ENCODE data around the gene THADA.
A peak's percentile ranks its signal among the peaks of the same experiment; 100 is the strongest.
"Not testable (repeated sequence)": the region's sequence is repeated elsewhere in the genome, so short reads cannot be mapped to it uniquely, and the experiment has no call there.

The THADA gene, protein sequence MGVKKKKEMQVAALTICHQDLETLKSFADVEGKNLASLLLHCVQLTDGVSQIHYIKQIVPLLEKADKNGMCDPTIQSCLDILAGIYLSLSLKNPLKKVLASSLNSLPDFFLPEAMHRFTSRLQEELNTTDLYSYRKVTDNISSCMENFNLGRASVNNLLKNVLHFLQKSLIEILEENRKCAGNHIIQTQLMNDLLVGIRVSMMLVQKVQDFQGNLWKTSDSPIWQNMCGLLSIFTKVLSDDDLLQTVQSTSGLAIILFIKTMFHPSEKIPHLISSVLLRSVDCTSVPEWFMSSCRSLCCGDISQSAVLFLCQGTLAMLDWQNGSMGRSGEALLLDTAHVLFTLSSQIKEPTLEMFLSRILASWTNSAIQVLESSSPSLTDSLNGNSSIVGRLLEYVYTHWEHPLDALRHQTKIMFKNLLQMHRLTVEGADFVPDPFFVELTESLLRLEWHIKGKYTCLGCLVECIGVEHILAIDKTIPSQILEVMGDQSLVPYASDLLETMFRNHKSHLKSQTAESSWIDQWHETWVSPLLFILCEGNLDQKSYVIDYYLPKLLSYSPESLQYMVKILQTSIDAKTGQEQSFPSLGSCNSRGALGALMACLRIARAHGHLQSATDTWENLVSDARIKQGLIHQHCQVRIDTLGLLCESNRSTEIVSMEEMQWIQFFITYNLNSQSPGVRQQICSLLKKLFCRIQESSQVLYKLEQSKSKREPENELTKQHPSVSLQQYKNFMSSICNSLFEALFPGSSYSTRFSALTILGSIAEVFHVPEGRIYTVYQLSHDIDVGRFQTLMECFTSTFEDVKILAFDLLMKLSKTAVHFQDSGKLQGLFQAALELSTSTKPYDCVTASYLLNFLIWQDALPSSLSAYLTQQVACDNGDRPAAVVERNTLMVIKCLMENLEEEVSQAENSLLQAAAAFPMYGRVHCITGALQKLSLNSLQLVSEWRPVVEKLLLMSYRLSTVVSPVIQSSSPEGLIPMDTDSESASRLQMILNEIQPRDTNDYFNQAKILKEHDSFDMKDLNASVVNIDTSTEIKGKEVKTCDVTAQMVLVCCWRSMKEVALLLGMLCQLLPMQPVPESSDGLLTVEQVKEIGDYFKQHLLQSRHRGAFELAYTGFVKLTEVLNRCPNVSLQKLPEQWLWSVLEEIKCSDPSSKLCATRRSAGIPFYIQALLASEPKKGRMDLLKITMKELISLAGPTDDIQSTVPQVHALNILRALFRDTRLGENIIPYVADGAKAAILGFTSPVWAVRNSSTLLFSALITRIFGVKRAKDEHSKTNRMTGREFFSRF (N-terminal part only)

DNA sequence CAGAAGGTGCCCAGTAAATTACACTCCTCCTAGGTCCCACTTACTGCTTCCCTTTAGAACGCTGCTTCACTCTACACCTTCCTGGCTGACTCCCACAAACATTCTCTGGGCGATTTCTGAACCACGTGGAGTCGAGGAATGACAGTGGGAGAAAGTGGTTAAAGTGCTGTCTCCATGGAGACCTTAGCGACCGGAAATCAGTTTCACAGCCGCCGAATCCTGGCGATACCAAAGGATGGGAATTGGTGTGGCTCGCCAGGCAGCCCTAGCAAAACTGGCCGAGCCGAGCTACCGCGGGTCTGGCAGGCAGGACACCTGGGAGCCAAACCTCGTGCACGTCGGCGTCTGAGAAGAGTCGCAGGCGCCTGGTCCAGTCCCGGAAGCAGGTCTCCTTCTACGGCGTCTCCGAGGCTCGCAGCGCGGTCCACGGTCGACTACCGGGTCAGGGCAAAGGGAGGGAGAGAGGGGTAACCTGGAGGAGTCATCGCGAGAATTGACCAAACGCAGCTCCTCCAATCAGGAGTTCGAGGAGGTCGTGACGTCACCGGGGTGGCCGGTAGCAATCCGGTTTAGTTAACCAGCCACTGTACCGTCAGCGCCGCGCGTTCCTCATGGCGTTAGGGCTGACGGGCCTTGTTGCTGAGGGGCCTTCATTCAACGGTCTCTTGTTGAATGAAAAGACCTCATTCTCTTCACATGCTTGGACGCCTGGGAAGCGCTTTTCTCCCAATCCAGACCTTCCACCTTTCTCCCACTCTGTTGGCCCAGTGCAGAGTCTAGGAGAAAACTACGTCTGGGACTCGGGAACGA lies at the start of gene THADA:
Gene THADA (minus strand): TSS at position 436 of the 810 bp plus-strand sequence. CDS start 3,646 bp downstream, outside the sequence.
- DNase-seq = peak; percentile 99

DNA sequence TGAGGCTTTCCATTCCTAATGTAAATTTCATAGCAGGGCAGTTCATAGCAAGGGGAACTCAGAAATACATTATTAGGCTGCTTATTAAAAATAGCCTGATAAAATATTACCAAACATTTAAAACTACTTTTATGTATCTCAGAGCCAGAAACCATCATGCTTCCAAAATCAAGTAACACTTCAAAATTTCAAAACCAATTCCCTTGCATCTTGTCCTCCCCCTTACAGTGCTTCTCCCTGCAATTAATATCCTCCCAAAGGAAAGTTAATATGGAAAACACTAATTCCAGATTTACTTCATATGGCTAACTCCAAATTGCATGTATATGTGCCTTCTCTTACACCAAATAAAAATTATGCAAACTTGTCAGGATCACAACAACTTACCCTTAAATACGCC lies 47.8 kb upstream of the THADA start:
- no peak for DNase-seq

DNA sequence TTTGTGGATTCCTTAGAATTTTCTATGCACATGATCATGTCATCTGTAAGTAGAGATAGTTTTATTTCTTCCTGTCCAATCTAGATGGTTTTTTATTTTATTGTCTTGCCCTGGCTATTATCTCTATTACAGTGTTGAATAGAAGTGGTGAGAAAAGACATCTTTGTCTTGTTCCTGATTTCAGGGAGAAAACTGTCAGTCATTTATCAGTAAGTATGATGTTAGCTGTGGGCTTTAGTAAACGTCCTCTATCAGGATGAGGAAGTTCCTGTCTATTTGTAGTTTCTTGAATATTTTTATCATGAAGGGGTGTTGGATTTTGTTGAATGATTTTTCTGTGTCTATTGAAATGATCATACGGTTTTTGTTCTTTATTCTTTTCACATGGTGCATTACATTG lies 46.5 kb upstream of the THADA start:
- DNase-seq = no peak

DNA sequence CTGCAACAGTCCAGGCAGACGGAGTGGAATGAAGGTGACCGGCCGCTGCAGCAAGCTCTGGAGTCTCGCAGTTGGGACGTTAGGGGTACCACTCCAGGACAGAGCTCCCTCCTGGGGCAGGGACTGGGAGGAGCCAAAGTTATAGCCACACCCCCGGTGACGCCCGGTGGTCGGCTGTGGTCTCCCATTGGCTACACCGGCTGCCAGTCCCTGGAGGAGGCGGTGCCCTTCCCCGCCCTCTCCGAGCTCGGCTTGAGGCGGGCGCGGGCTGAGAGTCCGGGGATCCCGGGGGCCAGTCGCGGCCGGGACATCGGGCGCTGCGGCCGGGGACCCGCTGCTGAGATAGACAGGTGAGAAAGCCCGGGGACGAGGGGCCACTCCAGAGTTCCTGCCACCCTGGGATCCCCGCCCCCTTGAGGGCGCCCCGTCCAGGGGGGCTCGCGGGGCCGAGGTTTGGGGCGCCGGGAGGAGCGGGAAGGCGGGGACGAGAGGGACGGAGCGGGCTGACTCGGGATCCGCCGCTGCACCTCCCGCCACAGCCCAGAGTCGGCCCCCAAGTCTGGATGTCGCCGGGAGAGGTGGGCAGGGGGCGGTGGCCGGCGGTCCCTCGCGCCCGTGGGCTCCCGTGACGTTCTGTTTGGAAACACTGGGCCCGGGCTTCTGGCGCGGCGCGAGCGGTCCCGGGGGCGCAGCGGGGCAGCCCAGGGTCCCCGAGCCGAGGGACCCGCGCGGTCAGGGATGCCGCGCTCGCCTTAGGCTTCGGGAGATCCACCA lies 41.4 kb upstream of the THADA start, which contains the start of gene PLEKHH2:
Gene PLEKHH2 (plus strand): TSS at position 231 of the 774 bp plus-strand sequence. CDS start 7,414 bp downstream, outside the sequence.
- DNase-seq = peak; percentile 86

DNA sequence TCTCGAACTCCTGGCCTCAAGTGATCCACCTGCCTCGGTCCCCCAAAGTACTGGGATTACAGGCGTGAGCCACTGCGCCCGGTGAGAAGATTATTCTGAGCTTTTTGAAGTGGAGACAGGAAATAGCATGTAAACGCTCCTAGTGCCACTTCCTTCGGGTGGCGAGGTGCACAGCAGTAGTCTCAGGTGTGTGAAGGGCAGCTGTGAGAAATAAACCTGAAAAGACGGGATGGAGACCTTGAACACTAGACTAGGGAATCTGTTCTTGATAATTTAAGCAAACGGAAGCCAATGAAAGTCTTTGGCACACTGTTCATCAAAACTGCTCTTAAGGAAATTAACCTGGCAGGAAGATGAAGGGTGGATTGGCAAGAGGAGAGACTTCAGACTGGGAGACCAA lies 40.8 kb upstream of the THADA start:
- DNase-seq = no peak

DNA sequence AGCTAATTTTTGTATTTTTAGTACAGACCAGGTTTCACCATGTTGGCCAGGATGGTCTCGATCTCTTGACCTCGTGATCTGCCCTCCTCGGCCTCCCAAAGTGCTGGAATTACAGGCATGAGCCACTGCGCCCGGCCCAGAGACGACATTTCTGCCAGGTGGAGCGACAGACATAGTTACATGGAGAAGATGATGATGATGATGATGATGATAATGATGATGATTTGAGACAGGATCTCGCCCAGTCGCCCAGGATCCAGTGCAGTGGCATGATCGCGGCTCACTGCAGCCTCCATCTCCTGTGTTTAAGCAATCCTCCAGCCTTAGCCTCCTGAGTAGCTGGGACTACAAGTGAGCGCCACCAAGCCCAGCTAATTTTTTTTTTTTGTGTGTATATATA lies 40.3 kb upstream of the THADA start:
- DNase-seq = not testable (repeated sequence)

DNA sequence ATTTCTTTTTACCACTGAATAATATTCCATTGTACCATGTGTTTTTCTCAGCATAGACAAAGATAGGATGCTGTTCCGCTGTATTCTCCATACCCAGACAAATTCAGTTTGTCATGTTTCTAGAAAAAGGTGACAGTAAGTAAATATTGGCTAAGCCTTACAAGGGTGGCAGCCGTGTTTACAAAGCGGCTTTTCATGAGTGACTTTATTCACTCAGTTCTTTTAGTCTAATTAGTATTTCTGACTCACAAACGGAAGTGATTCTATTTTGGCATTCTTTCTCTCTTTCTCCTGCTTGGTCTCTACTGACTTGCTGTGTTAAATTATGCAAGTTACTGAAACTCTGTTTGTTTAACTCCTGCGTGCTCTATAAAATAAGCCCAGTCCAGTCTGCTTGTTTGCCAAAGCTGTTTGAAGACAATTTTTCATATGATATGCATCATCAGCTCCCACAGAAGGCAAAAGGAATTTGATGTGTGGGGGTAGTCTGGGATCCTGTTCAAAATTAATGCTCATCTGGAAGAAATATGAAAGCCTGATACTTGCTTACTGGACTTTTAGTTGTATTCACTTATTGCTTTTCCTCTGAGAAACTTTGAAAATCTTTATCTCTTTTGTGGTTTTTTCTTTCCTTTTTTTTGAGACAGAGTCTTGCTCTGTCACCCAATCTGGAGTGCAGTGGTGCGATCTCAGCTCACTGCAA lies 38.9 kb upstream of the THADA start:
- DNase-seq = peak; percentile 89

DNA sequence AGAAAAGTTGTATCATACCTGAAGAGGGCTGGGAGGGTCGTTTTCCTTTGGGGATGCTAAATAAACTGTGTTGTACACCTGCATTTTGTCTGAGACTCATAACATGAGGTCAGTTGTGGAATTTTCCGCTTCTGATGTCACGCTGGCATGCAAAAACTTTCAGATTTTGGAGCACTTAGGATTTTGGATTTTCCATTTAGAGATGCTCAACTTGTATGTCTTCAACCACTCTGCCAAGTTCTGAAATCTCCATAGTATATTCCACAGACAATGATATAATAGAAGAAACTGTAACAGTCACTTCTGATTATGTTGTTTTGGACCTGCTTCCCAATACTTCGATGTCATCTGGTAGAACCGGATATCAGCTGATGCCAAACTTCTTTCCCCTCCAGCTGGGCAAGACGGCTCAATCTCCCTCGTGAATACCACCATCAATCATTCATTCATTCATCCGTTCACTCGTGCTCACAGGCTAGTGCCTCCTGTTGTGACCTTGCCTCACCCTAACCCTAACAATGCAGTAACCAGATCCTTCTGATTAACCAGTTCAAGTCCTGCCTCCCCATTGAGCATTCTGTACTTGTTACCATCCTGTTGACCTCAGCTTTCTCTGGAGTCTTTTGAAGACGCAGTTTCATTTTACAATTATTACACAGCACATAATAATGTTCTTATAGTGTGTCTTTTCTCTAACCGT lies 35.9 kb upstream of the THADA start:
- no peak for DNase-seq

DNA sequence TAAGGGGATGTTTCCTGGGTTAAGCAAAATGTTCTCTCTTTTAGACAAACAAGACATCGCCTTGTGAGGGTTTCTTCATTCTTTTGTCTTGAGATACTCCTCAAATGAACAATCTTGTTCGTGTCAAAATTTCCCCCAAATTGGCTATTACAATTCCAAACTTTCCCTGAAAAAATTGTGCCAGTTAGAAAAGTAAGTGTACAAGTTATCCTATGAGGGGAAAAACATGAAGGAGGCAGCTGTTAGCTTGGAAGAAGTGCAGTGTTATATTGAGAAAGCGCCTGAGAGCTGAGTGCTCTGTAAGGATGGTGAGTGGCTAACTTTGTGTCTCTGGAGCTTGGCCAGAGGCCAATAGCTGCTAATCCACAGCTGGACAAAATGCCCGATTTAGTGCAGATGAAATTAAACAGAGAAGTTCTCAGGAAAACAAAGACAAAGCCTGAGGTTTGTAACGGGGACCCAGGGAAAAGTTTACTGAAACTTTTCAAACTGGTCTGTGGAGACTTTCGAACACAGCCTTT lies 27.2 kb upstream of the THADA start:
- DNase-seq = no peak

DNA sequence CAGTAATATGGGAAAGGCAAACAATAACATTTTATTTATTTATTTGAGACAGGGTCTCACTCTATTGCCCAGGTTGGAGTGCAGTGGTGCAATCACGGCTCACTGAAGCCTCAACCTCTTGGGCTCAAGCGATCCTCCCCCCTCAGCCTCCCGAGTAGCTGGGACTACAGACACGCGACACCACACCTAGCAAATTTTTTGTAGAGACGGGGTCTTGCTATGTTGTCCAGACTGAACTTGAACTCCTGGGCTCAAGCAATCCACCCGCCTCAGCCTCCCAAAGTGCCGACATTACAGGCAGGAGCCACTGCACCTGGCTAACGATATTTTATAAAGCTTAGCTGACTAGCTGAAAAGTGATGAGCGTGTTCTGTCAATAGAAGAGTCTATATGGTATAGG lies 23.7 kb upstream of the THADA start:
- no peak for DNase-seq

DNA sequence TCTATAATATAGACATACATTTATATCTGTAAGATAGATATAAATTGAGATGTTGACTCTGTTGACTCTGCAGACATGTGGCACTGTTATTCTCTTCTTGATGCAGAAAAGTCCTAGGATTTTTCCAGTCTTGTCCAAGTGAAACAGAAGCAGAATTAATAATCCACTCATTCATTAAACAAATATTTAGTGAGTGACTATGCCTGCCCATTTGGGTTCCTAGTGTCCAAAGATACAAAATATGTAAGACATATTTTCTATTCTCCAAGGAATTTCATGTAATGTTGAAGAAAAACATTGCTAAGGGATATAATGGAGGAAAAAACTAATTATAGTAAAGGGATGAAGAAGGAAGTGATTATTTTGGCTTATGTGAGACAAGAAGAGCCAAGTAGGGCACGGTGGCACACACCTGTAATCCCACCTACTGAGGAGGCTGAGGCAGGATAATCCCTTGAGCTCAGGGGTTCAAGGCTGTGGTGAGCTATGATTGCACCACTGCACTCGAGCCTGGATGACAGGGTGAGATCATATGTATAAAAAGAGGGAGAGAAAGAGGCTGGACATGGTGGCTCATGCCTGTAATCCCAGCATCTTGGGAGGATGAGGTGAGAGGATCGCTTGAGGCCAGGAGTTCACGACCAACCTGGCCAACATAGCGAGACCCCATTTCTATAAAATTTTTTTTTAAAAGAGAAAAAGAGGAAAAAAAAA lies 21.3 kb upstream of the THADA start:
- no peak for DNase-seq

DNA sequence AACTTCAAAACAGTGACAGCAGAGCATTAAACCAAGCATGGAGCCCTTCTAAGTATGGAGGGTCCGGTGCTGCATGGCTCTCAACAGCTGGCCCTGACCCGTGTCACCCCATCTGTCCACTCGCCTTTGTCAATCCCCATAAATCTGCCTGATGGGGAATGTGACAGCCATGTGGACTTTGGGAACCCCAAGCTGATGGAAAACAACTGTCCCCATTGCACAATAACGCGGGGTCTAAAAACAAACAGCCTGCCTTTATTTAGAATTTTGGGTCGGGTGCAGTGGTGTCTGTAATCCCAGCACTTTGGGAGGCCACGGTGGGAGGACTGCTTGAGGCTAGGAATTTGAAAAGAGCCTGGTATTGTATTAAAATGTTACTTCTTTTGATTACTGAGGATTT lies 17.1 kb upstream of the THADA start:
- DNase-seq = no peak

DNA sequence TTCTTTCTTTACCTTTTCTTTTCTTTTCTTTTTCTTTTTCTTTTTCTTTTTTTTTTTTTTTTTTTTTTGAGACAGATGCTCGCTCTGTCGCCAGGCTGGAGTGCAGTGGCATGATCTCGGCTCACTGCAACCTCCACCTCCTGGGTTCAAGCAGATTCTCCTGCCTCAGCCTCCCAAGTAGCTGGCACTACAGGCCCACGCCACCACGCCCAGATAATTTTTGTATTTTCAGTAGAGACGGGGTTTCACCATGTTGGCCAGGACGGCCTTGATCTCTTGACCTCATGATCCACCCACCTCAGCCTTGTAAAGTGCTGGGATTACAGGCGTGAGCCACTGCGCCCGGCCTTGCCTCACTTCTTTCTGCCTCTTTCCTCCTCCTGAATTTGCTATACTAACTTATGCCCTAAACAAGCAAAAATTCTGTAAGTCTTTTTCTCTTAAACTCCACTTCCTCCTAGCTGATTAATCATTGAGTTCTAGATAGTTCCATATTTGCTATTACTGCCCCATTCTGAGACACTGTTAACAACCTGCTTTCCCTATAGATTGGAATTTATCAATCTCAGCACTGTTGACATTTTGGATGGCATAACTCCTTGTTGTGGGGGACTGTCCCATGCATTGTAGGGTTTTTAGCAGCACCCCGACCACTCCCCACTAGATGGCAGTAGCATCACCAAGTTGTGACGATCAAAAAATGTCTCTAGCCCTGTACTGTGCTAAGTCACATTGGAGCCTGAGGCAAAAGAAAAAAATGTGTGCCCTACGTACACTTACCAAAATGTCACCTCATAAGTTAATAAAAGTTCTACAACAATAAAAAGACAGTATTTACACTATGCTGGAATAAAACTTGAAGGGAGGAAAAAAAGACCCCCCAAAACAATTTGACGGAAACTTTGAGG lies 16.4 kb upstream of the THADA start:
- DNase-seq = peak; percentile 65

DNA sequence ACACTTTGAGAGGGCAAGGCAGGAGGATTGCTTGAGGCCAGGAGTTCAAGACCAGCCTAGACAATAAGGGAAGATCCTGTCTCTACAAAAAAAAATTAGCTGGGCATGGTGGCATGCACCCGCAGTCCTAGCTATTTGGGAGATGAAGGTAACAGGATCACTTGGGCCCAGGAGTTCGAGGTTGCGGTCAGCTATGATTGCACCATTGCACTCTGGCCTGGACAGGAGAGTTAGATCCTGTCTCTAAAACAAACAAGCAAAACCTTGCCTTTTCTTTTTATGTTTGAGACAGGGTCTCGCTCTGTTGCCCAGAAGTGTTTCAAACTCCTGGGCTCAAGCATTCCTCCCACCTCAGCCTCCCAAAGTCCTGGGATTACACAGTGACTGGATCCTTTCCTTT lies 14.5 kb upstream of the THADA start:
- DNase-seq = no peak

DNA sequence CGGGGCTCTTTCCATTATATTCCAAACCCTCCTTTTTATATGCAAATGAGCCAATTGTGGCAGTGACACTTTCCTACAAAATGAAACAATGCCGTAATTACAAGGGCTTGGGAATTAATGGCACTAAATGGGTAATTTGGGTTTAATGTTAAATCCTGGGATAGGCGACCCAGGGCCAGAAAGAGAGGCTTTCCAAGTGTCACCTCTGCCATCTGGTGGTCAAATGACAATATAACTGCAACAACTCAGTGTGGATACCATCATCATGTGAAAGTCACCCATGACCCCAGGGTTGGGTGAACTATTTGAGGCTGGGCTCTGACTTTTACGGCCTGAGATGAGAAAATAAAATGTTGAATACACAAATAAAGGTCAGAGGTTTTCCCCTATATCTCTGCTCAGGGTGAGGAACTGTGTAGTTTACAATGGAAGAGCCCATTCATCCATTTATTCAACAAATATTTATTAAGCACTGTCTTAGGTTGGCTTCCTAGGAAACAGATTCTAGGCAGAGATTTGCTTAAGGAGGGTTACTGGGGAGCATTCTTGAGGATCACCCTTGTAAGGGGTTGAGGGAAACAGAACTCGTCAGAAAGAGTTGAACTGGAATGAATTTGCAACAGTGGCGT lies 13.6 kb upstream of the THADA start:
- peak; percentile 34 for DNase-seq

DNA sequence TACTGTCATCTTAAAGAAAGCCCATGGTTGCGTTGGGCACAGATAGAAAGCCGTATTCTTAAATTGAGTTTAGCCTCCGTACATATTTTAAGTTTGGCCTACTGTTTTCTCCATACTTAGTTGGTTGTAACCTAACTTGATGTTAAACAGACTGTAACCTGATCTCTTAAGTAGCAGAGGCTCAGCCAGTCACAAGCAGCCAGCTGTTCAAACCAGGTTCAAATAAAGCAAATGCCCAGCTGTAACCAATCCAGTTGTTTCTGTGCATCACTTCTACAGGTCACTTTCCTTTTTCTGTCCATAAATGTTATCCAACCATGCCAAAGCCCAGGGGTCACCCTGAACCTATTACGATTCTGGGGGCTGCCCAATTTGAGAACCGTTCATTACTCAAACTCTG lies 10.0 kb upstream of the THADA start:
- DNase-seq = no peak

DNA sequence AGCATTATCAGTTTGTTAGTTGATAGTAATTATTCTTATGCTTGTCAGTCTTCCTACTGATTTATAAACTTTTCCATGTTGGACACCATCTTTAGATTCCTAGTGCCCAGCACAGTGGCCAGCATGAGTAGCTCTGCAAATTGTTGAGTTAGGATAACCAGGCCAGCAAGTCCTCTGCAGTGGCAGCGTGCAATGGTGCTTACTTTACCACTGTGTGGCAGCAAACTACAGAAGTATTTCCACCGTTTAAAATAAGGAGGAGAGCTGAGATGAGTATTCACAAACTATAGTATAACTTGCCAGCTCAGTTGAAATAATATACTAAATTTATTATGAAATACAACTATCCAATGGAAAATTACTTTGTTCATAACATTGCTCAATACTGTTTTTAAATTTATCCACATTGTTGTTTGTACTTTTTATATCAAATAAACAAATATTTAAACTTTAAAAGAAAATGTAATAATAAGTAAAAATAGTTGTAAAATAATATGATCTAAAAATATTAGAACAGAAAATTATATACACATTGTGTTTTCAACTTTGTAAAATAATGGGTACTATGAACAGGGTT lies 9.3 kb upstream of the THADA start:
- DNase-seq = peak; percentile 35
